Spinal cord (tissue), 10 donors: ENCODE measurements around the gene HDDC3. TPM values are rescaled to one million over a fixed set of nuclear protein-coding genes. Genes with fewer than 3 reads are reported as not detected.

Experiments
- DNase-seq, 6 donors: peaks; one replicate each; pipeline versions ENCODE4 v3.0.0 to v3.0.0-alpha.2; 2013 to 2015; ENCODE audit warnings: low spot score in 6 of 6, low read depth in 4 of 6
- H3K27ac ChIP-seq: one replicate; pipeline ENCODE4 v1.5.1; 2013; ENCODE audit warnings: low read depth, low read length, control low read depth
- H3K27me3 ChIP-seq: one replicate; pipeline ENCODE4 v1.6.1; 2013; ENCODE audit warnings: low read length; ENCODE audit not compliant: control insufficient read depth, insufficient read depth
- H3K36me3 ChIP-seq: one replicate; pipeline ENCODE4 v1.6.1; 2013; ENCODE audit warnings: low read length; ENCODE audit not compliant: control insufficient read depth, insufficient read depth
- H3K4me1 ChIP-seq: one replicate; pipeline ENCODE4 v1.6.1; 2013; ENCODE audit warnings: low read length; ENCODE audit not compliant: control insufficient read depth, insufficient read depth
- H3K4me3 ChIP-seq: one replicate; pipeline ENCODE4 v1.5.1; 2013; ENCODE audit warnings: low read depth, low read length, control low read depth
- H3K9me3 ChIP-seq: one replicate; pipeline ENCODE4 v1.6.1; 2013; ENCODE audit warnings: low read length; ENCODE audit not compliant: control insufficient read depth, insufficient read depth
- WGBS: methylation state at CpG from one replicate; pipeline ENCODE4 v1.1.5; 2013; ENCODE audit warnings: missing lambda C conversion rate; ENCODE audit not compliant: insufficient coverage; 5-methylcytosine and 5-hydroxymethylcytosine counted together
- polyA plus RNA-seq, 2 donors: library from polyadenylated mRNA; unstranded; fragments of 120-200 nt; gene quantifications; one replicate each; pipeline ENCODE4 v1.2.1, GENCODE V29; 2013; ENCODE audit not compliant: insufficient read length in 2 of 2
- total RNA-seq, 2 donors: library from RNA; depleted of rRNA in 1 of 2; stranded (reverse); fragments of 120-200 nt in 1 of 2; fragments of >200 nt in 1 of 2; gene quantifications; one replicate each; pipeline versions ENCODE4 v1.2.3 to v1.2.4, GENCODE V29; 2013 to 2014
- donor health status: healthy.

Gene HDDC3
- total and polyA plus RNA-seq, 4 donors, result 7.6 to 21.7 (median 15.0) TPM

DNA sequence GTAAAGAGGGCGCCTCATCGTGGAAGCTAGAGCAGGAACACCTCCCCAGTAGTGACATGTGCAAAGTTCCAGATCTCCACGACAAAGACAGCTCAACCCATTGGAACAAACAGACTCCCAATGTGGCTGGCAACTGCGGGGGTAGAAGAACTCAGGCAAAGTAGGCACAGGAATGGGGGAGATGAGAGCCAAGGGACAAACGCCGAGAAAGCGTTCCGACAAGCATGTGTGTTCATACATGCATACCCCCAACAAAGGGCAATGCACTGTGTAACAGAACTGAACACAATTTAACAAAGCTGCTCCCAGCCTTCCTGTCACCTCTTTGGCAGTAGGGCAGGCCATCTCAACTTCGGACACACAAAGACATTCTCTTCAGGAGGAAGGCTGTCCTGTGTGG lies 33.9 kb upstream of the HDDC3 start:
- no peak for DNase-seq
- Histone ChIP-seq H3K4me1 (no peaks in the 10 kb centered on the region), H3K27me3 (no peaks in the 10 kb centered on the region), H3K36me3 (peaks cover 43% of the 10 kb centered on the region), H3K27ac (no peak overlapping the region), H3K9me3 (no peaks in the 10 kb centered on the region), H3K4me3 (no peak overlapping the region)
- WGBS, result 80% methylated on average over 2 of the region's 9 CpGs

DNA sequence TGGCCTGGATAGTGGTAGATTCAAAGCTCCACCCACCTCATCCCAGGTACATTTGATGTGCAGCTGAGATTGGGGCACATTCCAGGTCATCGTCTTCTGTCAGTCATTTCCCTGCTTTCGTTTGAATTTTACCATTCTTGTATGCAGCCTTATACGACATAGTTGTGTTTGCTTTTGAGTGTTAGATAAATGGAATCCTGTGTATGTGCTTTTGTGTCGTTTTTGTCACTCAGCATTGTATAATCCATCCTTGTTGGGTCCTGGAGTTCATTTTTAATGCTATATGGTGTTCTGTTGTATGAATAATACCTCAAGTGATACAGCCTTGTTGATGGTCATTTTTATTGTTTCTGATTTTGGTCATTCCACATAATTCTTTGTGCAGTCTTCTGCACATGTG lies 29.7 kb upstream of the HDDC3 start:
- Histone ChIP-seq H3K4me1 (peaks cover 42% of the 10 kb centered on the region), H3K27me3 (no peaks in the 10 kb centered on the region), H3K9me3 (no peaks in the 10 kb centered on the region), H3K4me3 (no peak overlapping the region), H3K36me3 (peaks cover 50% of the 10 kb centered on the region), H3K27ac (no peak overlapping the region)
- WGBS, result no CpG with 5 or more reads among the region's 4 CpGs
- DNase-seq, result no peak

DNA sequence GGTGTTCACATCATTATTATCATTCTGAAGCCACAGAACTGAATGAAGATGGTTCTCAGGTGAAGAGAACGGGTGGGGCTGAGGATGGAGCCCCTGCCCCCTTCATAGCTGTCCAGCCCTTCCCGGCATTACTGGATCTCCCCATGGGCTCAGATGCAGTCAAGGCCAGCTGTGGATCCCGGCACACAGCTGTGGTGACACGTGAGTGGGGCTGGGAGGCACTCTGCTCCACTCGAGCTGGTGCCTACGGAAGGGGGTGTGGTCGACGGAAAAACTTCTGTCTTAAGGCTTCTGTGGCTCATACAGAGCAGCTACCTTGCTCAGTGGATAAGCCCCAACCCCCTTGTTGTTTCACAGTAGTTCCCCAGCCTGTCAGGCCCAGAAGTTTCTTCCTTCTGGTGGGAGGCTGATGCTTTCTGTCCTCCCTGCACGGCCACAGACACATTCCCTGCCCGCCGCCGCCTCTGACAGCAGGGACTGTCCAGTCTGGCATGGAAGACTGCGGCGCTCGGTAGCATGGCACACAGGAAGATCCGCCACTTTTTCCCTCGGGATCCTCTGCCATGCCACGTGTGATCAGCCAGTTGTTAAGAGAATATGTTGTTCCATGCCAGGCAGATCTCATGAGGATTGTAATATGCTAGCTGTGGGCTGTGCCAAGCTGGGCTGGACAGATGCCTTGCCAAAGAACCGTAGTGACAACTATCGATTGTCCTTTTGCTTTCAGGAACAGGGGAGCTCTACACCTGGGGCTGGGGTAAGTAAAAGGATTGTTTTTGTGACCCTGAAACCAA lies 28.1 kb upstream of the HDDC3 start:
- DNase-seq, result peak in 1 of 6 donors; percentile 49
- Histone ChIP-seq H3K4me1 (peaks cover 52% of the 10 kb centered on the region), H3K4me3 (no peak overlapping the region), H3K27me3 (no peaks in the 10 kb centered on the region), H3K9me3 (no peaks in the 10 kb centered on the region), H3K27ac (no peak overlapping the region), H3K36me3 (peaks cover 42% of the 10 kb centered on the region)
- 79% methylated on average over 20 of the region's 20 CpGs for WGBS

DNA sequence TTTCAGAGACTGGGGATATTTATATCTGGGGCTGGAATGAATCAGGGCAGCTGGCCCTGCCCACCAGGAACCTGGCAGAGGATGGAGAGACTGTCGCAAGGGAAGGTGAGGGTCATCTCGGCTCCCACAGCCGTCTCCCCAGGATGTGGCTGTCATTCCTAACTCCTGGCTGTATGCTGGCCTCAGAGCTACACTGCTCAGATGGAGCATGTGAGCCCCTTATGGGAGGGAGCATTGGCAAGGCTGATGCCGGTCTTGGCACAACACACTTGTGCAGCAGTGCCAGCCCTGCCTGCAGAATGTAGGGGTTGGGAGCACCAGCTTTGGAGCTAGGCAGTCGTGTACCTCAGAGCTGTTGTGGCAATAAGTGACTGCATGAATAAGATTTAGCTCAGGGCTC lies 27.5 kb upstream of the HDDC3 start:
- no peak overlapping the region for H3K4me3 ChIP-seq
- DNase-seq, result peak; percentile 33 to 94 (median 52)

DNA sequence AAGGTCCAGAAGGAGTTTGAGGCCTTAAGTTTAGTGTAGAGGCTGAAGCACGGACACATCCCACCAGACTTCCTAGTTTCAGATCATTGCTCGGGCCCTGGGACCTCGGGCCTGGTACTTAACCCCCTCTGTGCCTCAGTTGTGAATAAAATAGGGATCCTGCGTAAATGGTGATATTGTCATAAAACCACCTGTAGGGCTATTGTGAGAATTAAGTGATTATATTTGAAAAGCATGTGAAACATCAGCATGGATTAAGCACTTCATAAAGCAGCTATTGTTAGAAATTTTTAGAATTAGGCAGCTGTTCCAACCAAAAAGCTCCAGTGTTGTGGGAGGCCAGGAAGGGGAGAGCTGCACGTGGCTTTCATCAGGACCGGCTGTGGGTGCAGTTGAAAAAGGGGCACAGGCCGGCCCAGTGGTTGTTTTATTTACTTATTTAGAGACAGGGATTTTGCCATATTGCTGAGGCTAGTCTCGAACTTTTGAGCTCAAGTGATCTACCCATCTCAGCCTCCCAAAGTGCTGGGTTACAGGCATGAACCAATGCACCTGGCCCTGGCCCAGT lies 26.8 kb upstream of the HDDC3 start:
- H3K4me1 ChIP-seq, result peaks cover 65% of the 10 kb centered on the region
- DNase-seq, result no peak
- WGBS, result 72% methylated on average over 5 of the region's 8 CpGs
- H3K4me3 ChIP-seq, result no peak overlapping the region
- H3K27ac ChIP-seq, result no peak overlapping the region
- H3K36me3 ChIP-seq, result peaks cover 32% of the 10 kb centered on the region
- H3K27me3 ChIP-seq, result no peaks in the 10 kb centered on the region
- H3K9me3 ChIP-seq, result no peaks in the 10 kb centered on the region

More for the DNA sequence above, 27.5 kb upstream of the HDDC3 start:
- Histone ChIP-seq H3K27me3 (no peaks in the 10 kb centered on the region), H3K4me1 (peaks cover 58% of the 10 kb centered on the region), H3K36me3 (peaks cover 37% of the 10 kb centered on the region), H3K27ac (peak overlapping the region; percentile 61), H3K9me3 (no peaks in the 10 kb centered on the region)
- 42% methylated on average over 5 of the region's 5 CpGs for WGBS

DNA sequence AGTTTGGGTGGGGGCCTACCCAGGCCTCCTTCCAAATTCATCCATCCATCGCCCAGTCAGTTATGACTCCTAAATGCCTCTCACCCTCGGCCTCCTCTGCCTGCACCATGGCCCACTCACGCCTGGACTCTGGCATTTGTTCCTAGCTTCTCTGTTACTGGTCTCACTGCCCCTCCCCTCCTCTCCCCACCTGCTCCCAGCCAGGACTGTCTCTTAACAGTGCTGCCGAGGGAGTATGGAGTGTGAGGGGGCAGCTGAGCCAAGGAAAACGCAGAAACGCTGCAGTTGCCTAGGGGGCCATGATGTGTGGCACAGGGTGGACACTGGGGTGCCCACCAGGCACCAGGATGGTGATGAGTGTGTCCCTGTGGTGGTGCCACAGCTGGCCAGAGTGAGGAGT lies 25.4 kb upstream of the HDDC3 start:
- H3K27me3 ChIP-seq, result no peaks in the 10 kb centered on the region
- H3K9me3 ChIP-seq, result no peaks in the 10 kb centered on the region
- peaks cover 65% of the 10 kb centered on the region for H3K4me1 ChIP-seq
- H3K4me3 ChIP-seq, result peak overlapping the region; percentile 54
- no peak overlapping the region for H3K27ac ChIP-seq
- no peak for DNase-seq
- 56% methylated on average over 6 of the region's 6 CpGs for WGBS
- peaks cover 39% of the 10 kb centered on the region for H3K36me3 ChIP-seq

DNA sequence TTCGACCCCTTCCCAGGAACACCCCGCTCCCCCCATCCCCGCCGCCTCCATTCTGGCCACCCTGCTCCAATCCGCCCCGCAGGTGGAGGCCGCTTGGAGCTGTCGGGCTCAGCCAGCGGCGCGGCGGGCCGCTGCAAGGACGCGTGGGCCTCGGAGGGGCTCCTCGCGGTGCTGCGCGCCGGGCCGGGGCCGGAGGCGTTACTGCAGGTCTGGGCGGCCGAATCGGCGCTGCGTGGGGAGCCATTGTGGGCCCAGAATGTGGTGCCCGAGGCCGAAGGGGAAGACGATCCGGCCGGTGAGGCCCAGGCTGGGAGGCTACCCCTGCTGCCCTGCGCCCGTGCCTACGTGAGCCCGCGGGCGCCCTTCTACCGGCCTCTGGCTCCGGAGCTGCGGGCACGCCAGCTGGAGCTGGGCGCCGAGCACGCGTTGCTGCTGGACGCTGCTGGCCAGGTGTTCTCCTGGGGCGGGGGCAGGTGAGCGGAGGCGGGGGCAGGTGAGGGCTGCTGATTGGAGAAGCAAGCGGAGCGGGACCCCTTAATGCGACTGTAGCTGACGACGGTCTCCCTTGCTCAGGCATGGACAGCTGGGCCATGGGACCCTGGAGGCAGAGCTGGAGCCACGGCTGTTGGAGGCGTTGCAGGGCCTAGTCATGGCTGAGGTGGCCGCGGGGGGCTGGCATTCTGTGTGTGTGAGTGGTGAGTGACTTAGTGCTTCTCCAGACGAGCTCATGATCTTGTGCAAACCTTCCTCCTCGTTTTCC lies 24.9 kb upstream of the HDDC3 start:
- peak overlapping the region; percentile 54 for H3K4me3 ChIP-seq
- DNase-seq, result peak in 4 of 6 donors; percentile 20 to 78 (median 49)
- no peaks in the 10 kb centered on the region for H3K9me3 ChIP-seq
- H3K27ac ChIP-seq, result no peak overlapping the region
- H3K27me3 ChIP-seq, result no peaks in the 10 kb centered on the region
- WGBS, result 5% methylated on average over 59 of the region's 63 CpGs
- H3K4me1 ChIP-seq, result peaks cover 65% of the 10 kb centered on the region
- peaks cover 42% of the 10 kb centered on the region for H3K36me3 ChIP-seq

DNA sequence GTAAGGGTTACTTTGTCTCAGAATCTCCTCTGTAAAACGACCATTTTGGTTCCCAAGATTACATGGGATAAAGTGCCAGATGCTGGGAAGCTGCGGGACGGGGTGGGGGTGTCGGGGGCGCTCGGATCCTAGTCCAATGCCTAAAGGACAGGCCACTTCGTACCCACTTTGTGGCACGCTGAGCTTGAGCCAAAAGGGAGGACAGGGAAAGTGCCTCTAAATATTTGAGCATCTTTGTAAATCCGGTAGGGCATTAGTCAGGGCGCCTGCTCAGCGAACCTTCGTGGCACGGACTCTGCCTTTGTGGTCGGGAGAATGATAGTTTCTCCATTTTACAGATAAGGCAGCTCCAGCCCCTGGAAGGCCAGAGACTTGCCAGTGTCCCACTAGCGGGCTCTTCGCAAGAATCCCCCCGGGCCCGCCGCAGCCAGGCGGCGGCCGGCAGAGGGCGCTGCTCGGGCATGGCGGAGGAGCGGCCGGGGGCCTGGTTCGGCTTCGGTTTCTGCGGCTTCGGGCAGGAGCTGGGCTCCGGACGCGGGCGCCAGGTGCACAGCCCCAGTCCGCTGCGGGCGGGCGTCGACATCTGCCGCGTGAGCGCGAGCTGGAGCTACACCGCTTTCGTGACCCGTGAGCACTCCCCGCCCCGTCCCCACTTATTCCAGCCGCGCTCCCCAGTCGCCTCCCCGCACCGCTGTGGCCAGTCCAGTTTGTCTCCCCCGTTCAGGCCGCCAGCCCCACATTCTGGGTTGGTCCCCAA lies 24.1 kb upstream of the HDDC3 start:
- 8% methylated on average over 53 of the region's 56 CpGs for WGBS
- Histone ChIP-seq H3K9me3 (no peaks in the 10 kb centered on the region), H3K27ac (no peak overlapping the region), H3K4me3 (peak overlapping the region; percentile 54), H3K27me3 (no peaks in the 10 kb centered on the region), H3K4me1 (peaks cover 65% of the 10 kb centered on the region), H3K36me3 (peaks cover 43% of the 10 kb centered on the region)
- DNase-seq, result peak in 4 of 6 donors; percentile 43 to 93 (median 82)

DNA sequence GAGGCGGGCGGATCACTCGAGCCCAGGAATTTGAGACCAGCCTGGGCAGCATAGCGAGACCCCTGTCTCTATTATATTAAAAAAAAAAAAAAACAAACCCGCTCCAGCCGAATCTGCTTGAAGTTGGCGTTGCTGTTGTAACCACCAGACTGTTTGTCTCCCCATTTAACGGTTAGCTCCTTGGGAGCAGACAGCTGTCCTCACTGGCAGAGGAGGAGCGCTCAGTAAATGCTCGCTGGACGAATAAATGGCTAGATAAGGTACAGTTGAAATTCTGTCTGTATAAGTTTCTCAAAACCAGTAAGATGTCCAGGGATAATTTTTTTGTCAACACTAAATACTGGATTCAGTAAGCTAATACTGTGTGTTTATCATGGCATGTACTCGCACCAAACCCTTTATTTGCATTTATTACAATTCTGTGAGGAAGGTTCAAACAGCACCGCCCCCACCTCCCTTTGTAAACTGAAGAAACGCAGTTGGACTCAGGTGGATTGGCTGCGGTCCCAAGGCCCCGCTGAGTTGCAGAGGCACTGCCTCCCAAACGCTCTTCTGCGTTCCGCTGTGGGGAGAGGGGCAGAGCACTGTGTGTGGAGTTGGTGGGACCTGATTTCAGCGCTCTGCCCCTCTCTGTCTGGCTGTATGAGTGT lies 23.4 kb upstream of the HDDC3 start:
- WGBS, result 78% methylated on average over 6 of the region's 20 CpGs
- Histone ChIP-seq H3K27ac (no peak overlapping the region), H3K36me3 (peaks cover 43% of the 10 kb centered on the region), H3K9me3 (no peaks in the 10 kb centered on the region), H3K4me1 (peaks cover 61% of the 10 kb centered on the region), H3K27me3 (no peaks in the 10 kb centered on the region), H3K4me3 (peak overlapping the region; percentile 93)
- DNase-seq, result no peak
